HEK293T (cell line): ENCODE data around the gene CMTM4.

Source experiments
- ARNT ChIP-seq: fragments of 450-650 bp; IDR thresholded peaks from 2 replicates; pipeline ENCODE4 v1.6.1; 2017; ENCODE audit warnings: mild to moderate bottlenecking
- BHLHE40 ChIP-seq: fragments of 450-650 bp; IDR thresholded peaks from 2 replicates; pipeline ENCODE4 v1.6.1; 2016; ENCODE audit warnings: mild to moderate bottlenecking, moderate library complexity, borderline replicate concordance
- ELF4 ChIP-seq: fragments of 450-650 bp; IDR thresholded peaks from 2 replicates; pipeline ENCODE4 v1.6.1; 2017; ENCODE audit warnings: antibody characterized with exemption
- FOXA1 ChIP-seq: fragments of 450-650 bp; IDR thresholded peaks from 2 replicates; pipeline ENCODE4 v1.6.1; 2016; ENCODE audit warnings: mild to moderate bottlenecking
- FOXK2 ChIP-seq: fragments of 450-650 bp; IDR thresholded peaks from 2 replicates; pipeline ENCODE4 v1.6.1; 2016; ENCODE audit warnings: mild to moderate bottlenecking
- L3MBTL2 ChIP-seq: fragments of 450-650 bp; conservative IDR thresholded peaks from 2 replicates; pipeline ENCODE4 v1.6.1; 2016; ENCODE audit warnings: mild to moderate bottlenecking
- NFRKB ChIP-seq: fragments of 450-650 bp; IDR thresholded peaks from 2 replicates; pipeline ENCODE4 v1.6.1; 2016; ENCODE audit warnings: mild to moderate bottlenecking, moderate library complexity
- PKNOX1 ChIP-seq: fragments of 450-650 bp; IDR thresholded peaks from 2 replicates; pipeline ENCODE4 v1.6.1; 2016
- SP1 ChIP-seq: fragments of 450-650 bp; IDR thresholded peaks from 2 replicates; pipeline ENCODE4 v1.6.1; 2017
- SUZ12 ChIP-seq: fragments of 450-650 bp; IDR thresholded peaks from 2 replicates; pipeline ENCODE4 v1.6.1; 2016; ENCODE audit warnings: mild to moderate bottlenecking
- TARDBP ChIP-seq: fragments of 450-650 bp; IDR thresholded peaks from 2 replicates; pipeline ENCODE4 v1.6.1; 2016
- ZNF384 ChIP-seq: fragments of 450-650 bp; IDR thresholded peaks from 2 replicates; pipeline ENCODE4 v1.6.1; 2016

- TF ChIP-seq ZNF384 (no peak), SUZ12 (no peak), ARNT (no peak), FOXA1 (no peak), L3MBTL2 (no peak), SP1 (no peak), PKNOX1 (no peak), TARDBP (no peak), FOXK2 (no peak), NFRKB (no peak), BHLHE40 (no peak), ELF4 (no peak)
Observed at GRCh38 chr16:66601471-66601870, 95.1 kb downstream of the CMTM4 start.
